ENCODE results near the gene CGRRF1. TPM values are rescaled to one million over a fixed set of nuclear protein-coding genes. Genes with fewer than 3 reads are reported as not detected.

Gene CGRRF1
- total and polyA plus RNA-seq, 9 of the 15 experiments (the other 6 are each of a cell fraction or from before 2014, with no cell fraction given): 2.8 to 15.8 (median 4.6) TPM

- TF ChIP-seq, protein P1, sequence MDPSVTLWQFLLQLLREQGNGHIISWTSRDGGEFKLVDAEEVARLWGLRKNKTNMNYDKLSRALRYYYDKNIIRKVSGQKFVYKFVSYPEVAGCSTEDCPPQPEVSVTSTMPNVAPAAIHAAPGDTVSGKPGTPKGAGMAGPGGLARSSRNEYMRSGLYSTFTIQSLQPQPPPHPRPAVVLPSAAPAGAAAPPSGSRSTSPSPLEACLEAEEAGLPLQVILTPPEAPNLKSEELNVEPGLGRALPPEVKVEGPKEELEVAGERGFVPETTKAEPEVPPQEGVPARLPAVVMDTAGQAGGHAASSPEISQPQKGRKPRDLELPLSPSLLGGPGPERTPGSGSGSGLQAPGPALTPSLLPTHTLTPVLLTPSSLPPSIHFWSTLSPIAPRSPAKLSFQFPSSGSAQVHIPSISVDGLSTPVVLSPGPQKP (CRISPR knock-in tag; IDR thresholded peaks at IDR 0.05): no peak
- TF ChIP-seq CHD2 (IDR thresholded peaks at IDR 0.05; ENCODE audit: low read depth, low read length) (no peak), TAF15 (IDR thresholded peaks at IDR 0.05; ENCODE audit: low read depth, low read length) (no peak), ZNF232 (CRISPR knock-in tag; IDR thresholded peaks at IDR 0.05) (no peak), TAL1 (IDR thresholded peaks at IDR 0.05) (no peak), SP1 (CRISPR knock-in tag; IDR thresholded peaks at IDR 0.05) (no peak), PHB2 (IDR thresholded peaks at IDR 0.05; ENCODE audit: low read depth) (no peak), MCM3 (IDR thresholded peaks at IDR 0.05) (no peak), CBX2 (IDR thresholded peaks at IDR 0.05; ENCODE audit: insufficient read depth, low read length, poor library complexity, severe bottlenecking) (no peak), HNRNPUL1 (IDR thresholded peaks at IDR 0.05; ENCODE audit: low read length) (no peak), NELFE (IDR thresholded peaks at IDR 0.05; ENCODE audit: insufficient read depth, insufficient read length) (no peak), PTTG1 (tag; IDR thresholded peaks at IDR 0.05; ENCODE audit: low read depth) (no peak), GATAD2A (IDR thresholded peaks at IDR 0.05) (no peak), JUND (IDR thresholded peaks at IDR 0.05; ENCODE audit: borderline replicate concordance, low read depth, low read length) (no peak), JUND (tag; IDR thresholded peaks at IDR 0.05; ENCODE audit: borderline replicate concordance, low read depth, low read length) (no peak), ZBTB11 (CRISPR knock-in tag; IDR thresholded peaks at IDR 0.05) (no peak), ZNF780A (CRISPR knock-in tag; IDR thresholded peaks at IDR 0.05) (no peak), KDM1A (IDR thresholded peaks at IDR 0.05) (no peak)
- TF ChIP-seq, protein P2, sequence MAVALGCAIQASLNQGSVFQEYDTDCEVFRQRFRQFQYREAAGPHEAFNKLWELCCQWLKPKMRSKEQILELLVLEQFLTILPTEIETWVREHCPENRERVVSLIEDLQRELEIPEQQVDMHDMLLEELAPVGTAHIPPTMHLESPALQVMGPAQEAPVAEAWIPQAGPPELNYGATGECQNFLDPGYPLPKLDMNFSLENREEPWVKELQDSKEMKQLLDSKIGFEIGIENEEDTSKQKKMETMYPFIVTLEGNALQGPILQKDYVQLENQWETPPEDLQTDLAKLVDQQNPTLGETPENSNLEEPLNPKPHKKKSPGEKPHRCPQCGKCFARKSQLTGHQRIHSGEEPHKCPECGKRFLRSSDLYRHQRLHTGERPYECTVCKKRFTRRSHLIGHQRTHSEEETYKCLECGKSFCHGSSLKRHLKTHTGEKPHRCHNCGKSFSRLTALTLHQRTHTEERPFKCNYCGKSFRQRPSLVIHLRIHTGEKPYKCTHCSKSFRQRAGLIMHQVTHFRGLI (CRISPR knock-in tag; IDR thresholded peaks at IDR 0.05): no peak
- TF ChIP-seq, protein P3, sequence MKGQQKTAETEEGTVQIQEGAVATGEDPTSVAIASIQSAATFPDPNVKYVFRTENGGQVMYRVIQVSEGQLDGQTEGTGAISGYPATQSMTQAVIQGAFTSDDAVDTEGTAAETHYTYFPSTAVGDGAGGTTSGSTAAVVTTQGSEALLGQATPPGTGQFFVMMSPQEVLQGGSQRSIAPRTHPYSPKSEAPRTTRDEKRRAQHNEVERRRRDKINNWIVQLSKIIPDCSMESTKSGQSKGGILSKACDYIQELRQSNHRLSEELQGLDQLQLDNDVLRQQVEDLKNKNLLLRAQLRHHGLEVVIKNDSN (CRISPR knock-in tag; IDR thresholded peaks at IDR 0.05): no peak
- TF ChIP-seq, protein P4, sequence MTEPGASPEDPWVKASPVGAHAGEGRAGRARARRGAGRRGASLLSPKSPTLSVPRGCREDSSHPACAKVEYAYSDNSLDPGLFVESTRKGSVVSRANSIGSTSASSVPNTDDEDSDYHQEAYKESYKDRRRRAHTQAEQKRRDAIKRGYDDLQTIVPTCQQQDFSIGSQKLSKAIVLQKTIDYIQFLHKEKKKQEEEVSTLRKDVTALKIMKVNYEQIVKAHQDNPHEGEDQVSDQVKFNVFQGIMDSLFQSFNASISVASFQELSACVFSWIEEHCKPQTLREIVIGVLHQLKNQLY (CRISPR knock-in tag; conservative IDR thresholded peaks at IDR 0.05): no peak
Observed at GRCh38 chr14:54572316-54572715, 62.6 kb downstream of the CGRRF1 start (continued).

Measured in K562 (cell line).